ENCODE data around the gene RHOD.

The RHOD gene

DNA sequence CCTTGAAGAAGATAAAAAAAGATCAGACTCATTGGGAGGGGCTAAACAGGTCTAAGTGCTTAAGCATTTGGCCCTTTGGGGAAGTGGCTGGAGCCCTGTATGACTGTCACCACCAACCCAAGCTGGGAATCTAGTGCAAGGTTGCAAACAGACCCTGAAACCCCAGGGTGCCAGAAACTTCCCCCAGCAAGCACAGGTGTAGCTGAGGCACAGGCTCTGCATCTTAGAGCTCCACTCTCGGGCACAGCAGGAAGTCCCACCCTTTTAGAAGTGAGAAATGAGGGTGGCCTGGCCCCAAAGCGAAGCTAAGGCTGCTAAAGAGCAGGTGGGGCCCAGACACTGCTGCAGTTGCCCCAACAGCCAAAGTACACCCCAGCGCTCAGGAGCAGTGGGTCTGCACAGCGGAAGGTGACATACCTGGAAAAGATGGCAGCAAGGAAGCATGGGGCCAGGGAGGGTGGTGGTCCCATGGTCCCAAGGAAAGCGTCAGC is 56.6 kb downstream of the RHOD start:
- H3K4me3 ChIP-seq (ENCODE audit: low read depth, low read length): no peak overlapping the region

DNA sequence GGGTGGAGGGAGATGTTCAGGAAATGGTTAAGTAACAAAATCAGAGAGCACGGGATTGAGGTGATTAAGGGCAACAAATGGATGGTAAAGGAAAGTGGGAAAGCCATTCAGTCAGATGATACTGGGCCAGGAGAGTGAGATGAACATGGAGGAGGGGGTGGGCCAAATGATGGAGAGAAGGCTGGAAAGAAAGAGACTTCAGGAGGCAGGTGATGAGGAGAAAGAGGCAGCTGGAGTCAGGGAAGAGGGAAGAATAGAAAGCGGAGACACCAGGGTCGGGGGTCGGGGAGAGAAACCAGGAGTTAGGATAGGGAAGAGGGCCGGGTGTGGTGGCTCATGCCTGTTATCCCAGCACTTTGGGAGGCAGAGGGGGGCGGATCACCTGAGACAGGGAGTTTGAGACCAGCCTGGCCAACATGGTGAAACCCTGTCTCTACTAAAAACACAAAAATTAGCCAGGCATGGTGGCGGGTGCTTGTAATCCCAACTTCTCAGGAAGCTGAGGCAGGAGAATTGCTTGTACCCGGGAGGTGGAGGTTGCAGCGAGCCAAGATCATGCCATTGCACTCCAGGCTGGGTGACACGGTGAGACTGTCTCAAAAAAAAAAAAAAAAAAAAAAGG is 57.7 kb downstream of the RHOD start:
- H3K4me3 ChIP-seq (ENCODE audit: low read depth, low read length): no peak overlapping the region

DNA sequence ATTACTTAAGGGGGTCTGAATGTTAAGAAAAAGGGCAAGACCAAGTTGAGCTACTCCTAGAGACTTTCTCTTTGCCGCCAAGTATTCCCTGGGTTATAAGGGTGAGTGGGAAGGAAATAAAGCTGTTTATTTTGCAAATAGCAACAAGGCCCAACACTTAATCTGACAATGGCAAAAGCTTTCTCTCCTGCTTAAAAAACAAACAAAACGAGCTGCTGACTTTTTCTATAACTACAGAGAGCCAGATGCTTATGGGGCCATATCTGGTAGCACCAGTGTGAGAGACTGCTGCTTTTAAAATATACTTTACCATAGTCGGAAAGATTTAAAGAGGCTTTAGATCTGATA is 60.1 kb downstream of the RHOD start:
- H3K4me3 ChIP-seq (ENCODE audit: low read depth, low read length): no peak overlapping the region

DNA sequence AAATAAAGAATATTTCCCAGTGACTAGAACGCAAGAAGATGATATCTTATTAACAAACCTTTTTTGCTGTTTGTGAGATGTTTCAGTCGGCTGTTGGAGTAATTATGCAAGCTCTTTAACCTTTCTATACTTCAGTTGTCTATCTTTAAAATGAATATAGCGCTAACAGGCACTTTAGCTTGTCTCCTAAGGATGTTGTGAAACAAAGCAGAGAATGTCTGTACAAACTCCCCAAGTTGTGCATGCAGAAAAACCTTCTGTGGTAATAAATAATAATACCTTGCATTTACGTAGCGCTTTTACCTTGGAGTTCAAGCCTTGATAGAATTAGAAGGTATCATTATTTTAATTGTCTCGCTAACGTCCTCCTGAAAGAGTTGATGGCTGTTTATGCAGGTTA is 60.5 kb downstream of the RHOD start:
- peak overlapping the region; percentile 50 for H3K4me3 ChIP-seq (ENCODE audit: low read depth, low read length)

DNA sequence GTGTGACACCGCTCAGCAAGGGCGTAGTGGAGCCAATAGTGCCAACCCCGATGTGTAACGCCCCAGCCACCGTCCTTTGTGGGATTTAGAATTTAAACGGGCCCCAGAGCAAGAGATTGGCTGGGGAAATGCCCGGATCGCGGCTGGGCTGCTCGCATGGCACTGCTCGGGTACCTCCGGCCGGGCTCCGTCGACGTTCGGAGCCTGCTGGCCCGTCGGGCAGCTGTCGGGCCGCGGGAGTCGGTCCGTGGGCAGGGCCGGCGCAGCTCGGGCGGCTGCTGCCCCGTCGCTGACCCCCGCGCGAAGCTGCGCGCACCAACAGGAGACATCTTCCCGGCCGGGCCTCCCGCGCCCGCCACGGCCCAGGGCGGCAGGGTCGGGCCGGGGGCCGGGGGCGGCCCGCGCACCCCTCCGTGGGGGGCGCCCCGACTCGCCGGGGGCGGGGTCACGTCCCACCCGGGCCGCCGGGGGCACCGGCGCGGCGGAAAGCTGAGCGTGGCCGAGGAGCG is 61.1 kb downstream of the RHOD start:
- peak overlapping the region; percentile 50 for H3K4me3 ChIP-seq (ENCODE audit: low read depth, low read length)

DNA sequence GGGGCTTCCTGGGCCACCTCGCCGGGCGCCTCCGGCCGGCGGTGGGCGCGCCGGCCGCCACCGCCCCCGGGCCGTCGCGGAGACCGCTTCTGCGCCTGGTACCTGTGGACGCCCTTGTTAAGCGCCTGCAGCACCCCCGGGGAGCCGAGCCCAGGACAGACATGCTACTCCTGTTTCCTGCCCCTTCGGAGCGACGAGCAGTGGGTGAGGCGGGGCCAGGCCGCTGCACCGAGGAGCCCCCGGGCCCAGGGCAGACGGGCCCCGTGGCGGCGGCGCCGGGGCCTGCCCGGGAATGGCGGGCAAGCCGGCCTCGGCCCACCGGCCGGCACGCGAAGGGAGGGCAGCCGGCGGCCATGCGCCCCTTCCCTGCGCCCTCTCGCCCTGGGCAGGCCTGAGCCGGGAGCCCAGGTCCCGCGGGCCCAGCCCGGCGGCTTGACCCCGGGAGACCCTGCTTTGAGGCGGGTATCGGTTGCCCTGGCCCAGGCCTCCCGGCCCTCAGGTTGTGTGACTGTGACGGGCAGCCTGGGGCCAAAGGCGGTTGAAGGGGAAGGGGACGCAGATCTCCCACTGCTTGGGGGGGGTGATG is 61.6 kb downstream of the RHOD start:
- H3K4me3 ChIP-seq (ENCODE audit: low read depth, low read length): peak overlapping the region; percentile 50

DNA sequence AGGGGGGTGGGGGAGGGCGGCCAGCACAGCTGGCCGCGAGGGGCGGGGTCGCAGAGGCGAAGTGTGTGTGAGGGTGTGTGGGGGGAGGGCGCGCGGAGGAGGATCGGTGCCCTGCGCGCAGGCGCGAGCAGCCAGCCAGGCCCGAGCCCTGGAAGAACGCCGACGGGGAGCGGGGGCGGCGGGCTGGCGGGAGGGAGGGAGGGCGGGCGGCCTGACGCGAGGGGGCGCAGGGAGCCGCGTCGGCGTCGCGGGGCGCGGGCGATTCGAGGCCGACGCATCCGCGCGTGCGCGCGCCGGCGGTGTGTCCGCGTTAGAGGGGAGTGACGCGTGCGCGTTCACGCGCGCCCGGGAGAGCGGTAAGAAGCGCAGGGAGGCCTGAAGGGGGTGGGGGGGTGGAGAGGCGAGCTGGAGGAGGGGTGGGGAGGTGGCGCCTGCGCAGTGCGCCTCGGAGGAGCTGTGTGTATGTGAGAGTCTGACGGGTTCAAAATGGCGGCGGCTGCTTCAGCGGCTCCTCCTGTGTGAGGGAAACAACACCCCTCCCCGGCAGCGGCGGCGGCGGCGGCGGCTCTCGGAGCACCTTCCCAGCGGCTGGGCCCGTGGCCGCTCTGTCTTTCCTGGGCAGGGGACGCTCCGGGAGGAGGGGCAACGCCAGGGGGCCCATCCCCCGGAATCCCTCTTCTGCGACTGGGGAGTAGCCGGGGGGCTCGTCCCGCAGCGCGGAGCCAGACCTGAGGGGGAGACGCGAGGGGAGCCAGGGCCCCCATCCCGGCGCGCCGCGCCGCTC is 62.3 kb downstream of the RHOD start, which contains the start of gene KDM2A:
Gene KDM2A (plus strand): TSS at position 463 of the 784 bp plus-strand sequence. CDS start 2,054 bp downstream, outside the sequence.
- peak within 1 kb of the TSS; percentile 91 for H3K4me3 ChIP-seq (ENCODE audit: low read depth, low read length)

DNA sequence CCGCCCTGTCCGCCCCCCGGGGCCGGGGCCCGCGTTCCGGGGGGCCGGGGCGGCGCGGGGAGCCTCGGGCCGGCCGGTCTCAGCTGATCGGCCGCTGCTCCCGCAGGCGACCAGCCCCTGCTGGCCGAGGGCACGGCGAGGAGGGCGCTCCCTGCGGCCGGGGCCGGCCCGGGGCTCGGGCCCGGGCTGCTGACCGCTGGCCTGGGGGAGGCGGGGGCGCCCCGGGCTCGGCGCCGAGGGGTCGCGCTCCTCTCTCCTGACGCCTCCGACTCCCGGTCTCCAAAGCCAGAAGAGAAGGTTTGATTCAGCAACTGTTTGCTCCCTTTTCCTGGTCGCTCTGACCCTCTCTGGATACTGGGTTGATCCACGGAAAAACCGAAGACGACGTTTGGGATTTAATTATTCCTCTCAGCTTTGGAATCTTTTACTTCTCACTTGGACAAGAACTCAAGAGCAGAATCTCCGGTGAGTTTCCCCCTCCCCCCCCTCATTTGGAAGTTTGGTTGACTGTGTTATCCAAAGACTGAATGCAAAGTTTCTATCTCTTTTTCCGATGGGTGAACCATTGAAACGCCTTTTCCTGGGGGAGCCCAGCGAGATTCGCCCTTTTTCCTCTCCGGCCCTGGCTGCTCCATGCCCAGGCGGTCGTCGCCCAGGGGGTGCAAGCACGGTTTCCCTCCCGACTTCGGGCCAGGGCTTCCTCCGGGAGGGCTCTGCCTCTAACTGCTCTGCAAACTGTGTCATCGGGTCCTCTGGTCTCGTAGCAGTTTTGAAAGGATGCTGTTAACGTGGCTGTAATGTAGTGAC is 63.1 kb downstream of the RHOD start:
- peak overlapping the region; percentile 91 for H3K4me3 ChIP-seq (ENCODE audit: low read depth, low read length)

DNA sequence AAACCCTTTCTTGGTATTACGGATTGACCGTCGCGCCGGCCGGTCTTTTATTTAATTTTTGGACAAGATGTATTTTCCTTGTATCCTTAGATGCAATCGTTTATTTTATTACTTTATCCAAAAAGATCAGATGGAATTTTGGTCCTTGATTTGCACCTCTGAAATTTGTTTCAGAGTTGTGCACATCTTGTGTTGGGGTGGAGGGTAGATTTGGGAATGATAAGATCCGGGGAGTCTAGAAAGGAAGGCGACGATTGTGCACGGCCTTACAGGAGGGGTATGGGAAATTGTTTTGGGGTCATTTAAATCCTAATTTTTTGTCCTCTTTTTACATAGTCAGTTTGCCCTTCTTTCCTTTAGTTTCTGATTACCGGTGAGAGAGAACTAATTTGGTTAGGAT is 63.8 kb downstream of the RHOD start:
- peak overlapping the region; percentile 91 for H3K4me3 ChIP-seq (ENCODE audit: low read depth, low read length)

DNA sequence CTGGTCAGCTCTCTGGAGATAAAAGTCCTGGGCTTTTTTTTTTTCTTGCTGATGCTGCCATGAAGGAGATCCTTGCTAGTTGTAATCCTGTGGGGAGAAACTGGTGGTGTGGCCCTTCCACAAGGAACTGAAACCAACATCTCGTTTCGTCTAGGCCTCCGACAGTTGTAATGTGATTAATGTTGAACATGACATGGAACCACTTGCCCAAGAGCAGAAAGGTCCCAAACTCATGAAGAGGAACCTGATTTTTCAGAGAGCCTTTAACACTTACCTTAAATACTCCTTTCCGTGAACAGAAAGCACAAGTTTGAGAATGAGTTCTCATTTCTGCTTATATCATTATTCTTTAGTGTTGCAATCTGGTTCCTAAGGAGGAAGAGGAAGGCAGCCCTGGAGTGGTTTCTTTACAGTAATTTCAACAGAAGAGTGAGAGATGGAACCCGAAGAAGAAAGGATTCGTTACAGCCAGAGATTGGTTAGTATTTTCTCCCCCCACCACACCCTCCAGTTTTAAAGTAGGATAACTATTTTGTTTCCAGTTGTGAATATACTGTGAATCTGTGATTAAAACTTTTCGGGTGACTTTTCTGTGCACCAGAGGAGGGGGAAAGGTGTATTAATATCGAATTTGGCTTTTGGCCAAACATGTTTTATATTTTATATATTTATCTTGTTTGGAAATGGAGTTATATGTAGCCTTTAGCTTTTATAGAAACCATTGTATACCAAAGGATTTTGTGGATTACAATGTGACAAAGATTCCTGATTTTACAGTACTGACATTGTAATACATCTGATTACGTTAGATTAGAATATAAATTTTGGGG is 64.4 kb downstream of the RHOD start:
- H3K4me3 ChIP-seq (ENCODE audit: low read depth, low read length): peak overlapping the region; percentile 91

Data from iPS-11a (cell line).